Measurements from ENCODE around the gene HMG20B.

The HMG20B gene

GRCh38 chr19:3622224-3622623 is 49.5 kb downstream of the HMG20B start:
- FAIRE-seq, result no peak

- no peak for FAIRE-seq
Measured at GRCh38 chr19:3623716-3624115, 51.0 kb downstream of the HMG20B start.

- FAIRE-seq, result no peak
Measured at GRCh38 chr19:3625996-3626472, 53.3 kb downstream of the HMG20B start.

- peak; percentile 98 for FAIRE-seq
Measured at GRCh38 chr19:3626473-3627350, 54.0 kb downstream of the HMG20B start, which contains the start of gene CACTIN. CACTIN (minus strand) TSS chr19:3626790; CDS start chr19:3626762, 28 bp downstream.

GRCh38 chr19:3627351-3627723 is 54.6 kb downstream of the HMG20B start:
- FAIRE-seq, result no peak
